Mesenchymal stem cell (in vitro differentiated cells and primary cell): Measurements from ENCODE around the gene NFIX.

ENCODE experiments used
- DNase-seq: peaks from one replicate; pipeline ENCODE4 v3.0.0-alpha.2; 2013
- H2AFZ ChIP-seq: one replicate; pipeline ENCODE4 v1.6.1; 2013; ENCODE audit warnings: low read depth, mild to moderate bottlenecking, control low read depth, inconsistent platforms, low read length, moderate library complexity
- H2AK5ac ChIP-seq: 2 replicates; pipeline ENCODE4 v1.6.1; 2013; ENCODE audit warnings: low read length, moderate library complexity, mild to moderate bottlenecking, inconsistent platforms; ENCODE audit not compliant: severe bottlenecking
- H2BK120ac ChIP-seq: one replicate; pipeline ENCODE4 v1.6.1; 2013; ENCODE audit warnings: low read depth, mild to moderate bottlenecking, inconsistent platforms, low read length, moderate library complexity
- H2BK12ac ChIP-seq, 2 experiments: one replicate each; pipeline ENCODE4 v1.6.1; 2013; ENCODE audit warnings: inconsistent platforms in 2 of 2, low read length in 2 of 2, mild to moderate bottlenecking in 2 of 2, moderate library complexity in 2 of 2, control low read depth in 1 of 2
- H2BK15ac ChIP-seq: one replicate; pipeline ENCODE4 v1.6.1; 2013; ENCODE audit warnings: mild to moderate bottlenecking, low read depth, inconsistent platforms; ENCODE audit not compliant: poor library complexity, severe bottlenecking
- H2BK5ac ChIP-seq: 2 replicates; pipeline ENCODE4 v1.6.1; 2013; ENCODE audit warnings: low read depth, mild to moderate bottlenecking, low read length, control low read depth, inconsistent platforms; ENCODE audit not compliant: poor library complexity, severe bottlenecking
- H3K14ac ChIP-seq, 2 experiments: one replicate each; pipeline ENCODE4 v1.6.1; 2013; ENCODE audit warnings: inconsistent platforms in 2 of 2, low read length in 2 of 2, control low read depth in 1 of 2, mild to moderate bottlenecking in 1 of 2, moderate library complexity in 1 of 2
- H3K18ac ChIP-seq, 2 experiments: one replicate each; pipeline ENCODE4 v1.6.1; 2013; ENCODE audit warnings: inconsistent platforms in 2 of 2, low read length in 2 of 2, control low read depth in 1 of 2, low read depth in 1 of 2, mild to moderate bottlenecking in 1 of 2
- H3K23ac ChIP-seq, 2 experiments: one replicate each; pipeline ENCODE4 v1.6.1; 2013; ENCODE audit warnings: inconsistent platforms in 2 of 2, low read length in 2 of 2, mild to moderate bottlenecking in 2 of 2, moderate library complexity in 2 of 2, control low read depth in 1 of 2
- H3K27ac ChIP-seq: 2 replicates; pipeline ENCODE4 v1.5.1; 2013; ENCODE audit warnings: mild to moderate bottlenecking, moderate library complexity, low read length, control low read depth, inconsistent platforms; ENCODE audit not compliant: poor library complexity, severe bottlenecking
- H3K27me3 ChIP-seq, 2 experiments: 2 replicates each; pipeline versions ENCODE4 v1.6.1 to v1.7.0; 2013; ENCODE audit warnings: low read length in 2 of 2, mild to moderate bottlenecking in 2 of 2, moderate library complexity in 2 of 2, control low read depth in 1 of 2, inconsistent platforms in 1 of 2; ENCODE audit not compliant: control insufficient read depth in 1 of 2, insufficient read depth in 1 of 2
- H3K36me3 ChIP-seq, 2 experiments: 2 replicates each; pipeline versions ENCODE4 v1.6.1 to v1.7.0; 2013; ENCODE audit warnings: low read length in 2 of 2, control low read depth in 1 of 2, inconsistent platforms in 1 of 2, low read depth in 1 of 2, mild to moderate bottlenecking in 1 of 2; ENCODE audit not compliant: insufficient read depth in 2 of 2, control insufficient read depth in 1 of 2
- H3K4ac ChIP-seq, 2 experiments: one replicate each; pipeline ENCODE4 v1.6.1; 2013; ENCODE audit warnings: inconsistent platforms in 2 of 2, low read length in 2 of 2, mild to moderate bottlenecking in 2 of 2, moderate library complexity in 2 of 2, control low read depth in 1 of 2, low read depth in 1 of 2
- H3K4me1 ChIP-seq: 2 replicates; pipeline ENCODE4 v1.6.1; 2013; ENCODE audit warnings: low read depth, low read length, control low read depth; ENCODE audit not compliant: control insufficient read depth, insufficient read depth
- H3K4me2 ChIP-seq: 2 replicates; pipeline ENCODE4 v1.6.1; 2013; ENCODE audit warnings: low read length, mild to moderate bottlenecking, inconsistent platforms; ENCODE audit not compliant: poor library complexity, severe bottlenecking
- H3K4me3 ChIP-seq, 2 experiments: 2 replicates each; pipeline versions ENCODE4 v1.5.1 to v1.7.0; 2013; ENCODE audit warnings: low read length in 2 of 2, mild to moderate bottlenecking in 2 of 2, control low read depth in 1 of 2, low read depth in 1 of 2; ENCODE audit not compliant: insufficient read depth in 1 of 2
- H3K79me1 ChIP-seq: replicated peaks from 2 replicates; pipeline ENCODE4 v1.6.1; 2013; ENCODE audit warnings: mild to moderate bottlenecking, control low read depth, low read length, inconsistent platforms; ENCODE audit not compliant: poor library complexity, severe bottlenecking
- H3K9ac ChIP-seq: 2 replicates; pipeline ENCODE4 v1.7.0; 2013; ENCODE audit warnings: mild to moderate bottlenecking, low read length, moderate library complexity
- H3K9me3 ChIP-seq: 2 replicates; pipeline ENCODE4 v1.7.0; 2013; ENCODE audit warnings: mild to moderate bottlenecking, low read length; ENCODE audit not compliant: control insufficient read depth
- H4K8ac ChIP-seq: one replicate; pipeline ENCODE4 v1.6.1; 2013; ENCODE audit warnings: inconsistent platforms, mild to moderate bottlenecking, low read length, moderate library complexity
- H4K91ac ChIP-seq: one replicate; pipeline ENCODE4 v1.6.1; 2013; ENCODE audit warnings: mild to moderate bottlenecking, low read length, inconsistent platforms
- WGBS: methylation state at CpG from one replicate; pipeline ENCODE4 v1.1.7; 2013; ENCODE audit warnings: mixed read lengths; 5-methylcytosine and 5-hydroxymethylcytosine counted together

The NFIX gene

GRCh38 chr19:13060233-13060963 is 65.1 kb downstream of the NFIX start:
- no peaks in the 10 kb centered on the region for H3K79me1 ChIP-seq
- peaks cover 46% of the 10 kb centered on the region for H3K4me1 ChIP-seq
- H3K36me3 ChIP-seq, result peaks cover 0 to 8% of the 10 kb centered on the region in 2 experiments
- peak overlapping the region; percentile 83 for H4K8ac ChIP-seq
- H3K14ac ChIP-seq, result no peak overlapping the region
- DNase-seq, result no peak
- peak overlapping the region; percentile 62 for H4K91ac ChIP-seq
- H3K18ac ChIP-seq, result peak overlapping the region; percentile 44 to 73
- no peak overlapping the region for H2BK12ac ChIP-seq
- H3K4ac ChIP-seq, result peak overlapping the region in 1 of 2 experiments; percentile 59
- no peaks in the 10 kb centered on the region for H3K9me3 ChIP-seq
- H2BK5ac ChIP-seq, result no peak overlapping the region
- peak overlapping the region; percentile 17 for H2AK5ac ChIP-seq
- H2AFZ ChIP-seq, result no peak overlapping the region
- 37% methylated on average over 19 of the region's 19 CpGs for WGBS
- peak overlapping the region; percentile 98 for H3K4me2 ChIP-seq
- no peak overlapping the region for H3K27ac ChIP-seq
- peak overlapping the region; percentile 79 for H3K9ac ChIP-seq
- H3K4me3 ChIP-seq, result peak overlapping the region in 1 of 2 experiments; percentile 66
- H3K23ac ChIP-seq, result no peak overlapping the region
- peak overlapping the region; percentile 82 for H2BK15ac ChIP-seq
- peaks cover 0 to 34% of the 10 kb centered on the region in 2 experiments for H3K27me3 ChIP-seq
- peak overlapping the region; percentile 66 for H2BK120ac ChIP-seq

DNA sequence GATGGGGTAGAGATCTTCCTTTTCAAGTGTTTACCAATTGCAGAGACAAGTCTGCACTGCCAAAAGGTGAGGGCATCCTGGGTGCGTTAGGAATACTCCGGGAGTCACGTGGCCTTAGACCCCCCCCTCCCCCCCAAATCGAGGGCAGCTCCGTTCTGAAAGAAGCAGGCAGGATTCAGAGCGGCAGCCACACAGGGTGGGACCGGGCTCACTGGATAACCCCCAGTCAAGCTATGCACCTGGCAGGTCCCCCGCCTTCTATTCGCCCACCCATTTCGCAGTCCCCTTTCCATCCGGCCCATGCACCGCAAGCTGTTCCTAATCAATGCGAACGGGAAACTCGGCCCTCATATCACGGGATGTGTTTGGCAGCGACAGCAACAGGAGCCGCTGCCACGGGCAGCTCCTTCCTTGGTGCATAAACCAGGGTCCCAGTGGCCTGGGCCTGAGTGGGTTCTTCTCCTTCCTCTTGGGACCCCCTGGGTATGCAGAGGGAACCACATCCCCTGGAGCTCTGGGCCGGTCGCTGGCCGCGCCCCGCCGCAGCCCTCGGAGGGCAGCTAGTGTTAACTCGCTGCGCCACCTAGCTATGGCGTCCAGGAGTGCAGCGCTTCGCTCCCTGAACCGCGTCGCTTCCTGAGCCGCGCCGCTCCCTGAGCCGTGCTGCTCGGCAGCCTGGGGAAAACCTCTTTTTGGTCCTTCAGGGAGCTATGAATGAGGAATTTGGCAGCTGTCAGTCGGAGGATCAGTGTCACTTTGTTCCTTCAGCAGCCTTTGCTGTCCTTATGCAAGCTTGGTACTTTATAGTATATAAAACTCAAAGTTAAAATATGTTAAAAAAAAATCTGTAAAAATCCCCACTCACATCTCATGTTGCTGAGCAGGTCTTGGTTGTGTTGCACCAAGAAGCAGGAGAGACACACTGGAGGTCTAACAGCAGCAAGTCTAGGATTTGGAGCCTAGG is 66.0 kb downstream of the NFIX start:
- peak; percentile 76 for DNase-seq

DNA sequence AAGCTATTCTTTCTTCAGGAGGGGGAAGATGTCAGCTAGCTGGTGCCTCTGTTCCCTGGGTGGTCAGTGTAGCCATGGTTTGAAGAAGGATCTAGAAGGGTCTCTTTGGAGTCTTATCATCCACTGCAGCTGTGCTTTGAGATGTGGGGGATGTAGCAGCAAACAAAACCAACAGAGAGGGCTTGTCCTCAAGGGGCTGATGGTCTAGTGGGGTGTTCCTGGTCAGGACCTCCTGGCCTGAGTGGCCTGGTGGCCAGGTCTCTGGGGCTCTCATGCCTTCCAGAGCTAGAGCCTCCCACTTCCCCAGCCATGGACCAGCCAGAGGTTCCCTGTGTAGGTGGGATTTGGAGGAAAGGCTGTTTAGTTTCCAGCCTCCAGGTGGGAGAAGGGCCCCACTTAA is 67.0 kb downstream of the NFIX start:
- peak overlapping the region in 1 of 2 experiments; percentile 66 for H3K4me3 ChIP-seq
- H3K4me1 ChIP-seq, result peaks cover 27% of the 10 kb centered on the region
- no peak overlapping the region for H2BK12ac ChIP-seq
- H3K36me3 ChIP-seq, result peaks cover 0 to 16% of the 10 kb centered on the region in 2 experiments
- H2BK15ac ChIP-seq, result no peak overlapping the region
- no peak overlapping the region for H3K14ac ChIP-seq
- no peak overlapping the region for H3K4ac ChIP-seq
- DNase-seq, result no peak
- peaks cover 0 to 51% of the 10 kb centered on the region in 2 experiments for H3K27me3 ChIP-seq
- H2AK5ac ChIP-seq, result no peak overlapping the region
- no peak overlapping the region for H3K4me2 ChIP-seq
- no peak overlapping the region for H4K91ac ChIP-seq
- H3K9ac ChIP-seq, result peak overlapping the region; percentile 79
- H3K23ac ChIP-seq, result no peak overlapping the region
- no peak overlapping the region for H4K8ac ChIP-seq
- no peak overlapping the region for H2AFZ ChIP-seq
- no peak overlapping the region for H3K27ac ChIP-seq
- H3K79me1 ChIP-seq, result no peaks in the 10 kb centered on the region
- no peak overlapping the region for H3K18ac ChIP-seq
- no peak overlapping the region for H2BK5ac ChIP-seq
- no peak overlapping the region for H2BK120ac ChIP-seq
- no peaks in the 10 kb centered on the region for H3K9me3 ChIP-seq

More for the DNA sequence above, 66.0 kb downstream of the NFIX start:
- H3K9ac ChIP-seq, result peak overlapping the region; percentile 79
- peaks cover 0 to 11% of the 10 kb centered on the region in 2 experiments for H3K36me3 ChIP-seq
- peak overlapping the region; percentile 60 to 67 for H3K18ac ChIP-seq
- H3K27me3 ChIP-seq, result peaks cover 0 to 43% of the 10 kb centered on the region in 2 experiments
- WGBS, result 2% methylated on average over 37 of the region's 40 CpGs
- H3K4ac ChIP-seq, result no peak overlapping the region
- H2BK120ac ChIP-seq, result peak overlapping the region; percentile 66
- no peaks in the 10 kb centered on the region for H3K79me1 ChIP-seq
- no peak overlapping the region for H3K23ac ChIP-seq
- no peaks in the 10 kb centered on the region for H3K9me3 ChIP-seq
- H3K27ac ChIP-seq, result no peak overlapping the region
- no peak overlapping the region for H2BK5ac ChIP-seq
- H4K91ac ChIP-seq, result no peak overlapping the region
- H2AFZ ChIP-seq, result no peak overlapping the region
- peak overlapping the region; percentile 39 for H2BK15ac ChIP-seq
- peak overlapping the region; percentile 41 to 66 for H3K4me3 ChIP-seq
- peak overlapping the region; percentile 83 for H4K8ac ChIP-seq
- H2BK12ac ChIP-seq, result peak overlapping the region; percentile 21 to 35
- peak overlapping the region; percentile 98 for H3K4me2 ChIP-seq
- peaks cover 37% of the 10 kb centered on the region for H3K4me1 ChIP-seq
- peak overlapping the region in 1 of 2 experiments; percentile 71 for H3K14ac ChIP-seq
- H2AK5ac ChIP-seq, result no peak overlapping the region
